ENCODE measurements around the gene ASTN2. TPM values are rescaled to one million over a fixed set of nuclear protein-coding genes. Genes with fewer than 3 reads are reported as not detected.
A peak's percentile ranks its signal among the peaks of the same experiment; 100 is the strongest.

ASTN2 gene
- total and polyA plus RNA-seq, 10 of the 15 experiments (the other 5 are each of a cell fraction or from before 2014, with no cell fraction given) = 1.4 to 15.7 (median 7.0) TPM

GRCh38 chr9:116691607-116692006 is 723.2 kb downstream of the ASTN2 start:
- ChIA-PET SMC1A (ENCODE audit: uncharacterized antibody, unreplicated experiment) (interaction anchor here (1.0 kb wide), 1 partner anchor 11 kb away, joined by 3 read pairs; no protein-coding TSS in a partner anchor), CTCF (interaction anchor here (1.2 kb wide), 1 partner anchor 169 kb away, joined by 3 read pairs; no protein-coding TSS in a partner anchor), POLR2A (no interaction called here), RAD21 (ENCODE audit: unreplicated experiment) (no interaction called here)
- Histone ChIP-seq H2AFZ (ENCODE audit: control insufficient read depth, low read depth, low read length) (no peak overlapping the region), H3K27me3 (replicated peaks in 1 of 2; ENCODE audit: control insufficient read depth in 2 of 2, insufficient read depth in 2 of 2, low read length in 1 of 2) (no peaks in the 10 kb centered on the region), H3K4me3 (no peak overlapping the region; the same call in 1 of the 2 replicates), H3K27ac (ENCODE audit: control insufficient read depth, insufficient read depth) (no peak overlapping the region), H3K9ac (ENCODE audit: control insufficient read depth, insufficient read depth, low read length) (no peak overlapping the region), H3K9me3 (replicated peaks; ENCODE audit: control insufficient read depth, insufficient read depth, low read length) (no peaks in the 10 kb centered on the region), H4K20me1 (ENCODE audit: control insufficient read depth, insufficient read depth) (no peaks in the 10 kb centered on the region), H3K4me2 (ENCODE audit: control insufficient read depth, insufficient read depth) (peak overlapping the region; percentile 55; the same call in 1 of the 2 replicates), H3K79me2 (ENCODE audit: control insufficient read depth, insufficient read depth, low read length) (peaks cover 73% of the 10 kb centered on the region), H3K4me1 (ENCODE audit: control insufficient read depth, insufficient read depth, low read length) (peaks cover 9% of the 10 kb centered on the region), H3K36me3 (ENCODE audit: control insufficient read depth in 2 of 2, insufficient read depth in 2 of 2, low read length in 1 of 2) (no peaks in the 10 kb centered on the region)
- intact Hi-C loops (cut with micrococcal nuclease; ENCODE audit: unreplicated experiment) = no loop called here
- ATAC-seq (no peak), DNase-seq (ENCODE audit: low read depth, low spot score) (no peak), FAIRE-seq (peak; percentile 7)
- no TSS peak for BruUV-seq (replicated peaks)
- in situ Hi-C loops (cut with MboI) = no loop called here
- 100% methylated on average over 3 of the region's 3 CpGs for WGBS (ENCODE audit: insufficient coverage, insufficient replicate concordance, low lambda C conversion rate, missing lambda C conversion rate)
- TF ChIP-seq CREM (IDR thresholded peaks at IDR 0.05; ENCODE audit: low read depth) = no peak
- peak; percentile 75 for TF ChIP-seq ZBTB40 (IDR thresholded peaks at IDR 0.05; ENCODE audit: borderline replicate concordance)
- TF ChIP-seq POLR2A (IDR thresholded peaks at IDR 0.05; ENCODE audit: low read depth, low read length) = no peak
- no peak for TF ChIP-seq SIX5 (IDR thresholded peaks at IDR 0.05; ENCODE audit: low read depth, low read length, severe bottlenecking)
- no peak for TF ChIP-seq PKNOX1 (IDR thresholded peaks at IDR 0.05)
- TF ChIP-seq SMAD1 (IDR thresholded peaks at IDR 0.05; ENCODE audit: low read depth, partially characterized antibody) = no peak
- no peak for TF ChIP-seq RUNX3 (IDR thresholded peaks at IDR 0.05; ENCODE audit: low read length)
- TF ChIP-seq ELK1 (IDR thresholded peaks at IDR 0.05; ENCODE audit: low read depth, low read length) = no peak
- TF ChIP-seq IKZF1 (conservative IDR thresholded peaks at IDR 0.05) = no peak
- TF ChIP-seq ETV6 (conservative IDR thresholded peaks at IDR 0.05 in 1 of 2, IDR thresholded peaks at IDR 0.05 in 1 of 2; ENCODE audit: borderline replicate concordance in 1 of 2, low read depth in 1 of 2) = no peak
- TF ChIP-seq MTA2 (IDR thresholded peaks at IDR 0.05; ENCODE audit: low read depth) = 0 out of 2 replicates have a peak, but pooled peaks have one; percentile 32
- TF ChIP-seq ASH2L (IDR thresholded peaks at IDR 0.05; ENCODE audit: borderline replicate concordance, low read depth) = no peak
- TF ChIP-seq ZNF217 (IDR thresholded peaks at IDR 0.05) = no peak
- no peak for TF ChIP-seq SMAD5 (IDR thresholded peaks at IDR 0.05; ENCODE audit: low read depth)
